ENCODE measurements around the gene SLC6A3.
A peak's percentile ranks its signal among the peaks of the same experiment; 100 is the strongest.
"Not testable (repeated sequence)": the region's sequence is repeated elsewhere in the genome, so short reads cannot be mapped to it uniquely, and the experiment has no call there.

The SLC6A3 gene

GRCh38 chr5:1439388-1440097 is 5.7 kb downstream of the SLC6A3 start:
- no peak for DNase-seq

- no peak for DNase-seq
Measured at GRCh38 chr5:1438871-1439270, 6.4 kb downstream of the SLC6A3 start.

- no peak for DNase-seq
Measured at GRCh38 chr5:1437876-1438559, 7.2 kb downstream of the SLC6A3 start.

GRCh38 chr5:1437226-1437829 is 7.9 kb downstream of the SLC6A3 start:
- peak; percentile 52 to 67 for DNase-seq

- no peak for DNase-seq
Measured at GRCh38 chr5:1436681-1437080, 8.6 kb downstream of the SLC6A3 start.

DNA sequence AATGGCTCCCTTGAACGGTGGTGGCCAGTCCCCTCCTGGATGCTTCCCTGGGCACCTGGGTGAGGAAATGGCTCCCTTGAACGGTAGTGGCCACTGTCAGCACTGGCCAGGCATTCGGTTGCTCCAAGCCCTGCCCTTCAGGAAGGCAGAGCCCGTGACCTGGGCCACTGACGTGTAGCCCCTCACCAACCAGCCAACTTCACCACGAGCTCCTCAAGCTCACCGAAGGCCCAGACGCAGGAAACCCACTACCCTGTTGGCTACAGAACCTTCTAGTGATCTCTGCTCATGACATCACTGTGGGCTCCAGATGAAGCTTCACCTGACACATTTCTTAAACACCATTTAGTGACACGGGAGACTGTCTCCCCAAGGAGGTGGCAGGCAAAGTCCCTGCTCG is 9.2 kb downstream of the SLC6A3 start:
- DNase-seq, result no peak

GRCh38 chr5:1435369-1435768 is 9.9 kb downstream of the SLC6A3 start:
- no peak for DNase-seq

GRCh38 chr5:1432296-1432695 is 12.9 kb downstream of the SLC6A3 start:
- no peak for DNase-seq

GRCh38 chr5:1431896-1432295 is 13.3 kb downstream of the SLC6A3 start:
- no peak for DNase-seq

GRCh38 chr5:1431021-1431811 is 14.0 kb downstream of the SLC6A3 start:
- DNase-seq, result no peak

DNA sequence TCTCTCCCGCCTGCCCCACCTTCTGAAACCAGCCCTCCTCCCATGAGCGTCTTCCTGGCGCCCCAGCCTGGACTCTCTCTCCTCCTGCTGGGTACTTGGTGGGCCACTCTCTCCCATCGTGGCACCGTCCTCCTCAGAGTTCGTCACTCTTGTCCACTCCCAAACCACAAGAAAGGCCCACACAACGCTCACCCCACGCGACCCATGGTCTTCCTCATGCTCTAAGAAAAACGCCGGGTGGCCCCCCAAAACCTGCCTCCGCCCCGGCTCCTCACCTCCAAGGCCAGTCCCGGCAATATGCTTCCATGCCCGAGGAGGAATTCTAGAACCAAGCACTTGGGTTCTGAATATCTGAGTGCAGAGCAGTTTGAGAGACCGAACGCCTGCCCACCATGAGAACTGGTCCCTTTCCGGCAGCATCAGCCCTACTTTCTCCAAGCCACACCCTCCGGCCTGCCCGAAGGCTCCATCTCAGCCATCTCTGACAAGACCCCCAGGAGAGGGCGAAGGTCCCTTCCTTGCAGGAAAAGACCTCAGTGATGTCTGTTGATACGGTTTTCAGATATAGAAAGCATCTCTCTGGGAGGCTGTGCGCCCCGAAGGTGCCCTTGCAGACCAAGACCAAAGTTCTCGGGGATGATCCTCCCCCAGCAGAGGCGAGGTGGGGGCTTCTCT is 15.0 kb downstream of the SLC6A3 start:
- no peak for DNase-seq

- no peak for DNase-seq
Measured at GRCh38 chr5:1429496-1429895, 15.7 kb downstream of the SLC6A3 start.

DNA sequence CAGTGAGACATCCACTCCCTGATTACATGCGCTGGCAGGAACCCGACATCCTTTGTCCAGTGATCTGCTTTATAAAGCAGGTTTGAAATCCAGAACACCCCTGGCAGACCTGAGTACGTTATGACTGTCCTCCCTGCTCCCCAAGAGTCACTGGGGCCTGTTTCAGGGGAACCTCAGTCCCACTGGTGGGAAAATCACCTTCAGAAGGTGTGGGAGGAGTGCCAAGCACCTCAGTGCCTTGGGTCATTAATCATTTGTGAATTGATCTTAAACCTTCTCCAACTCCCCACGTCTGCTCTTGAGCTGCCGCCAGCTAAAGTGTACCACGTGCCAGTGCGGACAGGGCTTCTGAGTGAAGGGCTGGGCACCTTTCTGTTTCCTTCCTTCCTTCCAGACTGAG is 16.2 kb downstream of the SLC6A3 start:
- no peak for DNase-seq

GRCh38 chr5:1428107-1428506 is 17.1 kb downstream of the SLC6A3 start:
- DNase-seq, result no peak

DNA sequence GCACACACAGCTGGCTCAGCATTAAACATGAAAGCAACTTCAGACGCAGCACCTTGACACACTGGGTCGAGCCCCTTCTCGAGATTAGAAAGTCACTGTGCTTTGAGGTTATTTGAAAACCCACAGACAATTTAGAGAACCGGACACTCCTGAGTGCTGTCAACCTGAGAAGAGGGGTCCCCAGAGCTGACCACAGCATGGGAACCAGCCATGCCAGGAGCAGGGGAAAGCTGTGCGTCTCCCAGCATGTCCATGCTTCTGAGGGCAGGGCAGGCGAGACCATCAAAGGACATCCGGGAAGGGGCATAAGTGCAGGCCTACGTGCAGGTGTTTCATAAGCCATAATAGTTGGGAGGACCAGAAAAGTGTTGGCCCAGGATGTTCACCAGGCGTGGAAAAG is 20.5 kb downstream of the SLC6A3 start:
- no peak for DNase-seq

DNA sequence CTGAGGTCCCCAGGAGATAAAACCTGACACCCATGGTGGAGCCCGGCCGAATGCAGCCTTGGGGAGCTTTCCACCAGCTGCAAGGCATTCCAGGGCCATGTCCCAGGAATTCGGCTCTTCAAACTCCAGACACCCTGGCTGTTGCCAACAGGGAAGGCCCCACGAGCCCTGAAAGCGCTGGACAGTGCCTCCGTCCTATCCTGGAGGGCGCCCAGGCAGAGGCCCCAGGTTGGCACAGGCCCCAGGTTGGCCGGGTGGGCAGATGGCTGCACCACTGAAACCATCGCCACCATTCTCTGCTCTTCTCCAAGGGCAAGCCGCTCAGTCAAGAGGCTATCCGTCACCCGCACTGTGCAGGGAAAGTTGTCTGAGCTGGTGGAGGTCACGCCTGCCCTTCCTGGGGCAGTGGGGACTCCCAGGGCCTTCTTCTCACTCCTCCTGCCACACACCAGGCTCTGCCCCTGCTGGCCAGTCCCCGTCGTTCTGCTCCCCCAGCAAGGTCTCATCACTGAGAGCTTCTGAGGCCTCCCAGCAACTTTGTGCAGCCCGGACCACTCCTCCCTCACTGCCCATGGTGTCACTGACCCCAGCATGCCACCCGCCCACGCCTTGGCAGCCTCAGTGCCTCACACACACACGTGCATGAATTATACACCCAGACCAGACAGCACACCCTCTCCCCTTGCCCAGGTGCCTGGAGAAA is 21.2 kb downstream of the SLC6A3 start:
- DNase-seq, result no peak

GRCh38 chr5:1422522-1422921 is 22.7 kb downstream of the SLC6A3 start:
- not testable (repeated sequence) for DNase-seq

DNA sequence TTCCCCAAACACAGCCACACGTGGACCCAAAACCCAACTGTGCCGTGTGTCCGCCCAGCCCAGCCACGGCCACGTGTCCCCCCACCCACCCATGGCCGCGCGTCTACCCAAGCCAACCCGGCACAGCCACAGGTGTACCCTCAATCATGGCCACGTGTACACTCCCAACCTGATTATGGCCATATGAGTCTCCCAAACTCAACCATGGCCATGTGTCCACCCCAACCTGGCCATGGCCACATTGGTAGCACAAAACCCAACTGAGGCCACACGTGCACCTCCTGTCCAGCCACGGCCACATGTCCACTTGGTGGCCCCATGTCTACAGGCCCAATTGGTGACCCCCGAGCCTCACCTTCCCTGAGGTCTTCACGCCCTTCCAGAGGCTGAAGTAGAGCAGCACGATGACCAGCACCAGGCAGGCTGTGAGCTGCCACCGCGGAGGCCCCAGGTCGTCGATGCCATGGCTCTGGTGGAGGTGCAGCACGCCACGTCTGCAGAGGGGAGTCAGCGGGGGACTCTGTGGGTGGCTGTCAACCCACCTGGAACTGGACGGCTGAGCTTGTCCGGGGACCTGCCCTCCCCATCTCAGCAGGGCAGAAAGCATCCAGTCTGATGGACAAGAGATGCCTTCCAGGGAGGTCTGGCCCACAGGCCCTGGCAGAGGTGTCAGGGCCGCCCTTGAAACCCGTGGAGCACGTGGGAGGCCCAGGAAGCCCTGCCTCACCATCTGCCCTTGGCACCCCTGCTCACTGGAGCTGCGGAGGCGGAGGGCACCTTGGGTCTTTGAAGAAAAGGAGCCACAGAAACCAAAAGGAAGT is 23.5 kb downstream of the SLC6A3 start:
- no peak for DNase-seq

DNA sequence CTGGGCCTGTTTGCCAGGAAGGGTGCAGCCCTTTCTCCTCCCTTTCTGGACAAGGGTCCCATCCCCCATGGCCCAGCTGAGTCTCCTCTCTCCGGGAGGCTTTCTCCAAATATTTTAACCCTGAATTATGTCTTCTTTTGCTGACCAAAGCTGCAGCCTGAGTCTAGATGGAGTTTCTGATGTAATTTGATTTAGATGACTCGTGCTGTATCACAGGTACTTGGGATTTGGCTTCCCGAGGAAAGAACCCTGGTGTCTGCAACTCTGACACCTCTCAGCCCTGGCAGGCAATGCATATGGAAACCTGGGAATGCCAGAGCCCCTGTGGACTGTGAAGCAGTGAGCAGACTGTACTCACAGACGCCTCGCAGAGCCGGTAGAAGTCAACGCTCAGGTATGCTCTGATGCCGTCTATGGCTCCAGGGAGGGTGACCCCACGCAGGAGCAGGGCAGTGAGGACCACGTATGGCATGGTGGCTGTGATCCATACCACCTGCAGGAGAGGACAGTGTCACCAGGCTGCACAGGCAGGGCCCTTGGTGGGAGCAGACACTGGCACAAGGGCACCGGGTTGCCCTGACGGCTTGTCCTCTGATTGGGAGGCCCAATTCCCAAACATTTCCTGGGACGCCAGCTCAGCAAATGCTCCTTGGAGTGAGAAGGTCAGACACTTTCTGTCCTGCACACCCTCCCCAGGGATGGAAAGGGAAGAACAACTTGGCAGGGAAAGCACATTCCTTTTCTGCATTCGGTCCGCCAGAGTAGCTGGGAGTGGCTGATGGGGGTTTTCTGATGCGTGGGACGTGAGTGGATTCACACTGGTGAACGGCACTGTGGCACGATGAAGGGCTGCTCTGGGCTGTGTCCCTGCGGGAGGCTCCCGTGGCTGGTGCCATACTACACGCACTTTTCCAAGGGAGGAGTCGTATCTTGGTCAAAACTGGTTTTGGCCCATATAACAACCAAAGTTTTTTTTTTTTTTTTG is 24.7 kb downstream of the SLC6A3 start:
- DNase-seq, result no peak

Data from SHP77 (cell line).